GM23338 (cell line): ENCODE measurements around the gene AZU1.

ENCODE experiments used
- EZH2 ChIP-seq: fragments of 200-600 bp; sonication (generic); IDR thresholded peaks from one replicate; pipeline ENCODE4 v1.8.0; 2017; ENCODE audit warnings: antibody characterized with exemption, mild to moderate bottlenecking, low read depth; ENCODE audit not compliant: unreplicated experiment
- NANOG ChIP-seq: IDR thresholded peaks from 2 replicates; pipeline ENCODE4 v1.6.1; 2016; ENCODE audit warnings: antibody characterized with exemption, borderline replicate concordance
- POLR2AphosphoS5 ChIP-seq: IDR thresholded peaks from 2 replicates; pipeline ENCODE4 v1.6.1; 2016; ENCODE audit warnings: antibody characterized with exemption, low read depth
- TF ChIP-seq, protein P1 (sequence below): IDR thresholded peaks from one replicate; pipeline ENCODE4 v1.6.1; 2018; ENCODE audit warnings: antibody characterized with exemption; ENCODE audit not compliant: unreplicated experiment
- TF ChIP-seq, protein P2 (sequence below), 2 experiments: fragments of 200-600 bp in 1 of 2; sonication (generic) in 1 of 2; conservative IDR thresholded peaks; 2 replicates each; pipeline versions ENCODE4 v1.5.1 to v1.6.1; 2016 to 2017; ENCODE audit warnings: antibody characterized with exemption in 2 of 2, low read depth in 2 of 2, mild to moderate bottlenecking in 2 of 2, moderate library complexity in 1 of 2

DNA sequence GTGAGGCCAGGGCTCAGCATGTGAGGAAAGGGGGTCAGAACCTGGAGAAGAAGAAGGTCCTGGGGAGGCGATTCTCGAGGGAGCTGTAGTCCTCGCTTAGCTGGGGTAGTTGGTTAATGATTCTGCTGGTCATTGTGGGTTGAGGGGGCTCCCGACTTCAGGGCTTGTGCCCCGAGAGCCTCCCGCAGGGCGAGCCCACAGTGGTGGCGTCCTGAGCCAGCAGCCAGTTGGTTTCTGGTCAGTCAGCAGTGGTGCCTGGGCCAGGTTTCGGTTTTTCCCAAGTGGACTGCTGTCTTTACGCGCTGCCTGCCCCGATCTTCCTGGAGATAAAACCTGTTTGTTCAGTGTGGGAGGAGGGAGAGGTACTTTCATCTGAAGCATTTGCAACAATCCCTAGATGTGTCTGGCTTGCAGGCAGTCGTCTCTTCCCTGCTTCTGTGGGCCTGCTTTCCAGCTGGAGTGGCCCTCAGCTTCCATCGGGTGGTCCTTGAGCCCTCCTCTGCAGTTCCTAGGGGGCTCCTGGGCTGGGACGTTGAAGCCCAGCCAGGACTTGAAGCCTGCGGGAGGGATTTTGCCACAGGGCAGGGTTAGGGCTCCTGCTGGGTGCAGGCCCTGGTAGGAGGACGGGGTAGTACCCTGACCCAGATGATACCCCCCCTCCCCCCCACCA is 27.1 kb upstream of the AZU1 start:
- TF ChIP-seq, protein P1, sequence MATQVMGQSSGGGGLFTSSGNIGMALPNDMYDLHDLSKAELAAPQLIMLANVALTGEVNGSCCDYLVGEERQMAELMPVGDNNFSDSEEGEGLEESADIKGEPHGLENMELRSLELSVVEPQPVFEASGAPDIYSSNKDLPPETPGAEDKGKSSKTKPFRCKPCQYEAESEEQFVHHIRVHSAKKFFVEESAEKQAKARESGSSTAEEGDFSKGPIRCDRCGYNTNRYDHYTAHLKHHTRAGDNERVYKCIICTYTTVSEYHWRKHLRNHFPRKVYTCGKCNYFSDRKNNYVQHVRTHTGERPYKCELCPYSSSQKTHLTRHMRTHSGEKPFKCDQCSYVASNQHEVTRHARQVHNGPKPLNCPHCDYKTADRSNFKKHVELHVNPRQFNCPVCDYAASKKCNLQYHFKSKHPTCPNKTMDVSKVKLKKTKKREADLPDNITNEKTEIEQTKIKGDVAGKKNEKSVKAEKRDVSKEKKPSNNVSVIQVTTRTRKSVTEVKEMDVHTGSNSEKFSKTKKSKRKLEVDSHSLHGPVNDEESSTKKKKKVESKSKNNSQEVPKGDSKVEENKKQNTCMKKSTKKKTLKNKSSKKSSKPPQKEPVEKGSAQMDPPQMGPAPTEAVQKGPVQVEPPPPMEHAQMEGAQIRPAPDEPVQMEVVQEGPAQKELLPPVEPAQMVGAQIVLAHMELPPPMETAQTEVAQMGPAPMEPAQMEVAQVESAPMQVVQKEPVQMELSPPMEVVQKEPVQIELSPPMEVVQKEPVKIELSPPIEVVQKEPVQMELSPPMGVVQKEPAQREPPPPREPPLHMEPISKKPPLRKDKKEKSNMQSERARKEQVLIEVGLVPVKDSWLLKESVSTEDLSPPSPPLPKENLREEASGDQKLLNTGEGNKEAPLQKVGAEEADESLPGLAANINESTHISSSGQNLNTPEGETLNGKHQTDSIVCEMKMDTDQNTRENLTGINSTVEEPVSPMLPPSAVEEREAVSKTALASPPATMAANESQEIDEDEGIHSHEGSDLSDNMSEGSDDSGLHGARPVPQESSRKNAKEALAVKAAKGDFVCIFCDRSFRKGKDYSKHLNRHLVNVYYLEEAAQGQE = no peak
- TF ChIP-seq, protein P2, sequence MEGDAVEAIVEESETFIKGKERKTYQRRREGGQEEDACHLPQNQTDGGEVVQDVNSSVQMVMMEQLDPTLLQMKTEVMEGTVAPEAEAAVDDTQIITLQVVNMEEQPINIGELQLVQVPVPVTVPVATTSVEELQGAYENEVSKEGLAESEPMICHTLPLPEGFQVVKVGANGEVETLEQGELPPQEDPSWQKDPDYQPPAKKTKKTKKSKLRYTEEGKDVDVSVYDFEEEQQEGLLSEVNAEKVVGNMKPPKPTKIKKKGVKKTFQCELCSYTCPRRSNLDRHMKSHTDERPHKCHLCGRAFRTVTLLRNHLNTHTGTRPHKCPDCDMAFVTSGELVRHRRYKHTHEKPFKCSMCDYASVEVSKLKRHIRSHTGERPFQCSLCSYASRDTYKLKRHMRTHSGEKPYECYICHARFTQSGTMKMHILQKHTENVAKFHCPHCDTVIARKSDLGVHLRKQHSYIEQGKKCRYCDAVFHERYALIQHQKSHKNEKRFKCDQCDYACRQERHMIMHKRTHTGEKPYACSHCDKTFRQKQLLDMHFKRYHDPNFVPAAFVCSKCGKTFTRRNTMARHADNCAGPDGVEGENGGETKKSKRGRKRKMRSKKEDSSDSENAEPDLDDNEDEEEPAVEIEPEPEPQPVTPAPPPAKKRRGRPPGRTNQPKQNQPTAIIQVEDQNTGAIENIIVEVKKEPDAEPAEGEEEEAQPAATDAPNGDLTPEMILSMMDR (conservative IDR thresholded peaks at IDR 0.05; ENCODE audit: low read depth in 2 of 2) = no peak
- no peak for TF ChIP-seq POLR2AphosphoS5
- no peak for TF ChIP-seq EZH2
- TF ChIP-seq NANOG = no peak
